GM12874 (cell line): Measurements from ENCODE around the gene DTL.

Experiments
- CTCF ChIP-seq: IDR thresholded peaks from 2 replicates; pipeline ENCODE4 v1.5.1; 2011; ENCODE audit warnings: low read depth, mild to moderate bottlenecking, control low read depth, low read length, moderate library complexity; ENCODE audit not compliant: insufficient read depth

DTL gene

GRCh38 chr1:212153635-212154034 is 118.1 kb downstream of the DTL start:
- TF ChIP-seq CTCF: no peak
